Measurements from ENCODE around the gene PDE2A. TPM values are rescaled to one million over a fixed set of nuclear protein-coding genes. Genes with fewer than 3 reads are reported as not detected.

PDE2A gene
- total and polyA plus RNA-seq, 11 donors = 16.8 to 53.7 (median 23.7) TPM

- H3K4me1 ChIP-seq = no peaks in the 10 kb centered on the region
- no peak for TF ChIP-seq POLR2A (IDR thresholded peaks at IDR 0.05)
- no peak for TF ChIP-seq CTCF (IDR thresholded peaks at IDR 0.05)
- no peak overlapping the region for H3K27ac ChIP-seq
- intact Hi-C loops (cut with DNase I) = no loop called here
- no peak overlapping the region for H3K4me3 ChIP-seq
- H3K9me3 ChIP-seq = no peaks in the 10 kb centered on the region
- DNase-seq (peak in 1 of 5 donors; percentile 55), ATAC-seq (peak in 3 of 4 donors; percentile 36 to 90 (median 90))
- 75 to 88% (median 84%) methylated on average over 4 of the region's 4 CpGs for WGBS, 4 donors
- H3K36me3 ChIP-seq = no peaks in the 10 kb centered on the region
- H3K27me3 ChIP-seq = peaks cover 0 to 26% (median 0%) of the 10 kb centered on the region in 9 donors
Observed at GRCh38 chr11:72541257-72541974, 132.8 kb downstream of the PDE2A start.

- Histone ChIP-seq H3K36me3 (no peaks in the 10 kb centered on the region), H3K9me3 (no peaks in the 10 kb centered on the region), H3K4me1 (peaks cover 0 to 8% (median 0%) of the 10 kb centered on the region in 12 donors), H3K27me3 (peaks cover 0 to 13% (median 0%) of the 10 kb centered on the region in 9 donors), H3K27ac (no peak overlapping the region), H3K4me3 (no peak overlapping the region)
- WGBS, 4 donors = 84 to 91% (median 87%) methylated on average over 2 of the region's 2 CpGs
- ATAC-seq = no peak
- DNase-seq = no peak
- no peak for TF ChIP-seq CTCF (IDR thresholded peaks at IDR 0.05)
- TF ChIP-seq POLR2A (IDR thresholded peaks at IDR 0.05) = no peak
- intact Hi-C loops (cut with DNase I) = no loop called here
Observed at GRCh38 chr11:72537051-72537450, 137.2 kb downstream of the PDE2A start.

GRCh38 chr11:72535194-72535547 lies 139.1 kb downstream of the PDE2A start:
- no peak overlapping the region for H3K27ac ChIP-seq
- no peak for DNase-seq
- H3K27me3 ChIP-seq = peaks cover 0 to 12% (median 0%) of the 10 kb centered on the region in 9 donors
- H3K9me3 ChIP-seq = no peaks in the 10 kb centered on the region
- peaks cover 0 to 8% (median 0%) of the 10 kb centered on the region in 12 donors for H3K4me1 ChIP-seq
- intact Hi-C loops (cut with DNase I) = no loop called here
- WGBS, 4 donors = 39 to 52% (median 47%) methylated on average over 3 of the region's 3 CpGs
- ATAC-seq = no peak
- no peak overlapping the region for H3K4me3 ChIP-seq
- no peaks in the 10 kb centered on the region for H3K36me3 ChIP-seq
- TF ChIP-seq CTCF (IDR thresholded peaks at IDR 0.05) (no peak), POLR2A (IDR thresholded peaks at IDR 0.05) (no peak)

- Histone ChIP-seq H3K9me3 (no peaks in the 10 kb centered on the region), H3K27me3 (peaks cover 0 to 12% (median 0%) of the 10 kb centered on the region in 9 donors), H3K4me3 (no peak overlapping the region), H3K27ac (no peak overlapping the region), H3K36me3 (no peaks in the 10 kb centered on the region), H3K4me1 (peaks cover 0 to 8% (median 0%) of the 10 kb centered on the region in 12 donors)
- intact Hi-C loops (cut with DNase I) = no loop called here
- TF ChIP-seq POLR2A (IDR thresholded peaks at IDR 0.05) (no peak), CTCF (IDR thresholded peaks at IDR 0.05) (no peak)
- whole genome bisulfite sequencing, 4 donors = 45 to 57% (median 52%) methylated on average over 3 of the region's 3 CpGs
- ATAC-seq (no peak), DNase-seq (no peak)
Observed at GRCh38 chr11:72534371-72535193, 139.6 kb downstream of the PDE2A start.

All from heart left ventricle (tissue), 16 donors.